HCT116 (cell line): ENCODE measurements around the gene SIRT7. TPM values are rescaled to one million over a fixed set of nuclear protein-coding genes. Genes with fewer than 3 reads are reported as not detected.

Source experiments
- ATAC-seq: fragments of 200-7000 bp; cut with Tn5 transposase; 2 replicates; pipeline ENCODE4 v1.9.1; 2020; ENCODE audit warnings: mild to moderate bottlenecking, moderate library complexity
- BruUV-seq: library from RNA; stranded (reverse); fragments of 400-500 nt; replicated peaks from 2 replicates; lab custom pipeline; 2021; lab: Mats Ljungman, UMichigan
- CTCF ChIA-PET: fragments of 300-600 bp; sonication (Branson Sonifier 250); formaldehyde crosslinking; loops from one replicate; lab custom pipeline; 2021; ENCODE audit warnings: antibody characterized with exemption; lab: Charles Lee
- POLR2A ChIA-PET: fragments of 300-600, 350-600 bp; sonication (Branson Sonifier 250); formaldehyde crosslinking; loops from one replicate; lab custom pipeline; 2021; ENCODE audit warnings: antibody characterized with exemption; lab: Charles Lee
- RAD21 ChIA-PET, 2 experiments: fragments of 300-600 bp; sonication (Branson Sonifier 250); formaldehyde crosslinking; loops; one replicate each; lab custom pipeline; 2023; ENCODE audit warnings: low total read pairs in 2 of 2; ENCODE audit not compliant: uncharacterized antibody in 2 of 2, unreplicated experiment in 2 of 2, low non-redundant PET in 1 of 2; lab: Charles Lee
- DNase-seq: peaks from one replicate; pipeline ENCODE4 v3.0.0-alpha.2; 2010; ENCODE audit warnings: low read depth, low spot score
- H2AFZ ChIP-seq: fragments of 200-600 bp; shearing (Covaris generic), sonication (generic); 2 replicates; pipeline ENCODE4 v1.6.1; 2017; ENCODE audit warnings: low read depth, mixed run types, mixed read lengths, antibody characterized with exemption, low read length; ENCODE audit not compliant: poor library complexity, severe bottlenecking
- H3K27ac ChIP-seq: 2 replicates; pipeline ENCODE4 v1.5.1; 2012; ENCODE audit warnings: low read depth, low read length
- H3K27me3 ChIP-seq: fragments of 200-600 bp; sonication (generic); 2 replicates; pipeline ENCODE4 v1.6.1; 2016; ENCODE audit warnings: mixed run types, low read length, mixed read lengths; ENCODE audit not compliant: insufficient read depth
- H3K36me3 ChIP-seq, 2 experiments: fragments of 200-500 bp in 1 of 2; fragments of 200-600 bp in 1 of 2; sonication (Bioruptor generic) in 1 of 2; sonication (generic) in 1 of 2; 2 replicates each; pipeline versions ENCODE4 v1.5.1 to v1.6.1; 2014 to 2016; ENCODE audit warnings: low read length in 2 of 2, inconsistent platforms in 1 of 2, mixed read lengths in 1 of 2, mixed run types in 1 of 2; ENCODE audit not compliant: insufficient read depth in 2 of 2, control insufficient read depth in 1 of 2
- H3K4me1 ChIP-seq, 2 experiments: fragments of 200-600 bp in 1 of 2; sonication (generic) in 1 of 2; 2 replicates each; pipeline versions ENCODE4 v1.5.1 to v1.6.1; 2012 to 2017; ENCODE audit warnings: low read length in 2 of 2, inconsistent platforms in 1 of 2, mild to moderate bottlenecking in 1 of 2, mixed read lengths in 1 of 2, mixed run types in 1 of 2, moderate library complexity in 1 of 2; ENCODE audit not compliant: insufficient read depth in 2 of 2, control insufficient read depth in 1 of 2
- H3K4me2 ChIP-seq: fragments of 200-600 bp; sonication (generic); 2 replicates; pipeline ENCODE4 v1.6.1; 2017; ENCODE audit warnings: mixed run types, low read length, mixed read lengths
- H3K4me3 ChIP-seq, 2 experiments: fragments of 200-600 bp in 1 of 2; sonication (generic) in 1 of 2; replicated peaks in 1 of 2; 2 replicates each; pipeline ENCODE4 v1.5.1; 2011 to 2016; ENCODE audit warnings: low read length in 2 of 2, control low read depth in 1 of 2, low read depth in 1 of 2, mild to moderate bottlenecking in 1 of 2, mixed read lengths in 1 of 2, mixed run types in 1 of 2
- H3K79me2 ChIP-seq: fragments of 200-600 bp; sonication (generic); 2 replicates; pipeline ENCODE4 v1.6.1; 2017; ENCODE audit warnings: mild to moderate bottlenecking, mixed run types, low read length, moderate library complexity, mixed read lengths; ENCODE audit not compliant: insufficient read depth
- H3K9ac ChIP-seq: fragments of 200-600 bp; sonication (generic); 2 replicates; pipeline ENCODE4 v1.6.1; 2016; ENCODE audit warnings: low read length, mixed read lengths
- H3K9me2 ChIP-seq: fragments of 200-600 bp; sonication (generic), shearing (Covaris generic); 2 replicates; pipeline ENCODE4 v1.6.1; 2017; ENCODE audit warnings: mixed run types, mild to moderate bottlenecking, moderate library complexity; ENCODE audit not compliant: insufficient read depth
- H3K9me3 ChIP-seq, 2 experiments: fragments of 200-500 bp in 1 of 2; fragments of 200-600 bp in 1 of 2; sonication (Bioruptor generic) in 1 of 2; sonication (generic) in 1 of 2; 2 replicates each; pipeline ENCODE4 v1.6.1; 2014 to 2017; ENCODE audit warnings: low read length in 2 of 2, mixed read lengths in 2 of 2, inconsistent platforms in 1 of 2, low read depth in 1 of 2, mild to moderate bottlenecking in 1 of 2, mixed run types in 1 of 2, moderate library complexity in 1 of 2; ENCODE audit not compliant: control insufficient read depth in 1 of 2, insufficient read depth in 1 of 2
- H4K20me1 ChIP-seq: fragments of 200-600 bp; sonication (generic), shearing (Covaris generic); 2 replicates; pipeline ENCODE4 v1.6.1; 2017; ENCODE audit warnings: mixed run types, mild to moderate bottlenecking, moderate library complexity; ENCODE audit not compliant: insufficient read depth
- EZH2 ChIP-seq: fragments of 200-600 bp; sonication (generic); IDR thresholded peaks from 2 replicates; pipeline ENCODE4 v1.6.1; 2017; ENCODE audit warnings: antibody characterized with exemption, mixed run types
- RAD21 ChIP-seq: IDR thresholded peaks from 2 replicates; pipeline ENCODE4 v1.6.1; 2012; ENCODE audit warnings: low read depth, mild to moderate bottlenecking
- SIN3A ChIP-seq: IDR thresholded peaks from 2 replicates; pipeline ENCODE4 v1.6.1; 2012; ENCODE audit warnings: low read depth
- SRF ChIP-seq: IDR thresholded peaks from 2 replicates; pipeline ENCODE4 v1.6.1; 2012; ENCODE audit warnings: low read depth
- YY1 ChIP-seq: IDR thresholded peaks from 2 replicates; pipeline ENCODE4 v1.6.1; 2011; ENCODE audit warnings: low read length, low read depth, moderate library complexity, mild to moderate bottlenecking; ENCODE audit not compliant: insufficient replicate concordance; ENCODE audit errors: extremely low read depth
- ZFX ChIP-seq: fragments of 450-650 bp; IDR thresholded peaks from 2 replicates; pipeline ENCODE4 v1.6.1; 2017
- ZNF274 ChIP-seq: fragments of 200-500 bp; sonication (Bioruptor generic); IDR thresholded peaks from 2 replicates; pipeline ENCODE4 v1.6.1; 2014; ENCODE audit warnings: mild to moderate bottlenecking, low read depth, low read length, inconsistent platforms
- intact Hi-C: fragments of 100-400 bp; cut with micrococcal nuclease; formaldehyde crosslinking; loops from 2 replicates; pipeline ENCODE4 v1.10.0; 2022
- total RNA-seq: library from RNA; stranded (reverse); gene quantifications from one replicate; pipeline ENCODE4 v1.2.1, GENCODE V29; 2021; ENCODE audit not compliant: unreplicated experiment
- TF ChIP-seq, protein P1 (sequence below), 3 experiments: fragments of 200-600 bp in 1 of 3; sonication (generic) in 1 of 3; IDR thresholded peaks in 2 of 3; conservative IDR thresholded peaks in 1 of 3; 2 replicates each; pipeline ENCODE4 v1.5.1; 2012 to 2017; ENCODE audit warnings: low read depth in 2 of 3, low read length in 2 of 3, antibody characterized with exemption in 1 of 3, borderline replicate concordance in 1 of 3, control low read depth in 1 of 3, mild to moderate bottlenecking in 1 of 3, mixed read lengths in 1 of 3, mixed run types in 1 of 3, moderate library complexity in 1 of 3; ENCODE audit not compliant: insufficient read depth in 1 of 3
- TF ChIP-seq, protein P2 (sequence below): IDR thresholded peaks from 2 replicates; pipeline ENCODE4 v1.6.1; 2012; ENCODE audit warnings: low read depth
- TF ChIP-seq, protein P3 (sequence below): IDR thresholded peaks from 2 replicates; pipeline ENCODE4 v1.6.1; 2012

Gene SIRT7
- total RNA-seq, 1 experiment from 2014 or later: 62.6 TPM

DNA sequence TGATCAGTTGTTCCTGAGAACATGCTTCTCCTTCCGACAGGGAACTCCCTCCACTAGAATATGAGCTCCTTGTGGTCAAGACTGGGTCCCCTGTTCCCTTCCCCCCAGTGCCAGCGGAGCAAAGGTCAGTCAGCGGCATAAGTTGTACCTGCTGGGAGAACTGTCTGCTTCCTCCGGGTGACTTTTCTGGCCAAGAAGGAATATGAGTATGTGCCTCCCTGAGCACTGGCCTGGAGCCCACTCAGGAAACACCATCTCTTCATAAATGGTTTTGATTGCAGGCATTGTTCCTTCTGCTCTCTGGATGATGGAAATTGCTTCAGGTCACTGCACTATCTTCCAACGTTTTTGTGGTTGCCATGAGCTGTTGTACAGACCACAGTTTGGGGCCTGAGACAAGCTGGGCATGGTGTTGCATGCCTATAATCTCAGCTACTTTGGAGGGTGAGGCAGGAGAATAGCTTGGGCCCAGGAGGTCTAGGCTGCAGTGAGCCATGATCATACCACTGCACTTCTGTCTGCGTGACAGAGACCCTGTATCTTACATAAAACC, 54.8 kb downstream of the SIRT7 start:
- peak overlapping the region; percentile 42 for H3K27ac ChIP-seq
- no peaks in the 10 kb centered on the region for H3K27me3 ChIP-seq
- no peak for ATAC-seq
- no peak for DNase-seq
- peaks cover 17 to 37% of the 10 kb centered on the region in 2 experiments; a peak in 3 of 4 replicates for H3K36me3 ChIP-seq
- intact Hi-C loops: no loop called here
- no TSS peak for BruUV-seq
- H3K4me3 ChIP-seq: no peak overlapping the region
- peaks cover 39 to 75% of the 10 kb centered on the region in 2 experiments for H3K4me1 ChIP-seq
- no peaks in the 10 kb centered on the region for H3K9me2 ChIP-seq
- peak overlapping the region; percentile 92; the same call in 1 of the 2 replicates for H3K4me2 ChIP-seq
- H3K9ac ChIP-seq: peak overlapping the region; percentile 99; the same call in 1 of the 2 replicates
- H2AFZ ChIP-seq: no peak overlapping the region
- CTCF ChIA-PET: no interaction called here
- TF ChIP-seq, protein P1, sequence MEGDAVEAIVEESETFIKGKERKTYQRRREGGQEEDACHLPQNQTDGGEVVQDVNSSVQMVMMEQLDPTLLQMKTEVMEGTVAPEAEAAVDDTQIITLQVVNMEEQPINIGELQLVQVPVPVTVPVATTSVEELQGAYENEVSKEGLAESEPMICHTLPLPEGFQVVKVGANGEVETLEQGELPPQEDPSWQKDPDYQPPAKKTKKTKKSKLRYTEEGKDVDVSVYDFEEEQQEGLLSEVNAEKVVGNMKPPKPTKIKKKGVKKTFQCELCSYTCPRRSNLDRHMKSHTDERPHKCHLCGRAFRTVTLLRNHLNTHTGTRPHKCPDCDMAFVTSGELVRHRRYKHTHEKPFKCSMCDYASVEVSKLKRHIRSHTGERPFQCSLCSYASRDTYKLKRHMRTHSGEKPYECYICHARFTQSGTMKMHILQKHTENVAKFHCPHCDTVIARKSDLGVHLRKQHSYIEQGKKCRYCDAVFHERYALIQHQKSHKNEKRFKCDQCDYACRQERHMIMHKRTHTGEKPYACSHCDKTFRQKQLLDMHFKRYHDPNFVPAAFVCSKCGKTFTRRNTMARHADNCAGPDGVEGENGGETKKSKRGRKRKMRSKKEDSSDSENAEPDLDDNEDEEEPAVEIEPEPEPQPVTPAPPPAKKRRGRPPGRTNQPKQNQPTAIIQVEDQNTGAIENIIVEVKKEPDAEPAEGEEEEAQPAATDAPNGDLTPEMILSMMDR (IDR thresholded peaks at IDR 0.05 in 2 of 3, conservative IDR thresholded peaks at IDR 0.05 in 1 of 3; ENCODE audit: borderline replicate concordance in 1 of 3, insufficient read depth in 1 of 3, low read depth in 2 of 3, low read length in 2 of 3): no peak
- no peak for TF ChIP-seq ZNF274
- TF ChIP-seq, protein P2, sequence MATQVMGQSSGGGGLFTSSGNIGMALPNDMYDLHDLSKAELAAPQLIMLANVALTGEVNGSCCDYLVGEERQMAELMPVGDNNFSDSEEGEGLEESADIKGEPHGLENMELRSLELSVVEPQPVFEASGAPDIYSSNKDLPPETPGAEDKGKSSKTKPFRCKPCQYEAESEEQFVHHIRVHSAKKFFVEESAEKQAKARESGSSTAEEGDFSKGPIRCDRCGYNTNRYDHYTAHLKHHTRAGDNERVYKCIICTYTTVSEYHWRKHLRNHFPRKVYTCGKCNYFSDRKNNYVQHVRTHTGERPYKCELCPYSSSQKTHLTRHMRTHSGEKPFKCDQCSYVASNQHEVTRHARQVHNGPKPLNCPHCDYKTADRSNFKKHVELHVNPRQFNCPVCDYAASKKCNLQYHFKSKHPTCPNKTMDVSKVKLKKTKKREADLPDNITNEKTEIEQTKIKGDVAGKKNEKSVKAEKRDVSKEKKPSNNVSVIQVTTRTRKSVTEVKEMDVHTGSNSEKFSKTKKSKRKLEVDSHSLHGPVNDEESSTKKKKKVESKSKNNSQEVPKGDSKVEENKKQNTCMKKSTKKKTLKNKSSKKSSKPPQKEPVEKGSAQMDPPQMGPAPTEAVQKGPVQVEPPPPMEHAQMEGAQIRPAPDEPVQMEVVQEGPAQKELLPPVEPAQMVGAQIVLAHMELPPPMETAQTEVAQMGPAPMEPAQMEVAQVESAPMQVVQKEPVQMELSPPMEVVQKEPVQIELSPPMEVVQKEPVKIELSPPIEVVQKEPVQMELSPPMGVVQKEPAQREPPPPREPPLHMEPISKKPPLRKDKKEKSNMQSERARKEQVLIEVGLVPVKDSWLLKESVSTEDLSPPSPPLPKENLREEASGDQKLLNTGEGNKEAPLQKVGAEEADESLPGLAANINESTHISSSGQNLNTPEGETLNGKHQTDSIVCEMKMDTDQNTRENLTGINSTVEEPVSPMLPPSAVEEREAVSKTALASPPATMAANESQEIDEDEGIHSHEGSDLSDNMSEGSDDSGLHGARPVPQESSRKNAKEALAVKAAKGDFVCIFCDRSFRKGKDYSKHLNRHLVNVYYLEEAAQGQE: no peak
- no peak for TF ChIP-seq YY1
- TF ChIP-seq, protein P3, sequence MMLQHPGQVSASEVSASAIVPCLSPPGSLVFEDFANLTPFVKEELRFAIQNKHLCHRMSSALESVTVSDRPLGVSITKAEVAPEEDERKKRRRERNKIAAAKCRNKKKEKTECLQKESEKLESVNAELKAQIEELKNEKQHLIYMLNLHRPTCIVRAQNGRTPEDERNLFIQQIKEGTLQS: no peak
- TF ChIP-seq SRF: no peak
- no peak for TF ChIP-seq RAD21
- TF ChIP-seq EZH2: no peak
- no peak for TF ChIP-seq SIN3A
- TF ChIP-seq ZFX: no peak
- RAD21 ChIA-PET: no interaction called here
- H3K79me2 ChIP-seq: peaks cover 71% of the 10 kb centered on the region
- H4K20me1 ChIP-seq: peaks cover 7% of the 10 kb centered on the region; the same call in 1 of the 2 replicates
- no peaks in the 10 kb centered on the region for H3K9me3 ChIP-seq
- POLR2A ChIA-PET: interaction anchor here (1.0 kb wide), 1 partner anchor 8 kb away, joined by 3 read pairs; no protein-coding TSS in a partner anchor

Other genes with a start within 250 kb of the SIRT7 start
- 47.5 TPM for gene ARL16, start 234.4 kb downstream of the SIRT7 start, total RNA-seq
- gene HGS, start 234.2 kb downstream of the SIRT7 start, total RNA-seq: 231 TPM
- 260 TPM for gene MRPL12, start 214.8 kb downstream of the SIRT7 start, total RNA-seq
- 70.8 TPM for gene SLC25A10, start 205.9 kb downstream of the SIRT7 start, total RNA-seq
- gene GCGR, start 114.0 kb downstream of the SIRT7 start, total RNA-seq: not detected
- gene MCRIP1, start 84.9 kb downstream of the SIRT7 start, total RNA-seq: 59.2 TPM
- gene PPP1R27, start 83.1 kb downstream of the SIRT7 start, total RNA-seq: not detected
- gene P4HB, start 57.6 kb downstream of the SIRT7 start, total RNA-seq: 1,043 TPM
- gene ARHGDIA, start 46.8 kb downstream of the SIRT7 start, total RNA-seq: 554 TPM
- 280 TPM for gene ALYREF, start 26.6 kb downstream of the SIRT7 start, total RNA-seq
- 208 TPM for gene ANAPC11, start 26.5 kb downstream of the SIRT7 start, total RNA-seq
- gene NPB, start 15.9 kb downstream of the SIRT7 start, total RNA-seq: 1.2 TPM
- 51.5 TPM for gene PCYT2, start 6.8 kb downstream of the SIRT7 start, total RNA-seq
- 46.8 TPM for gene MAFG, start 9.6 kb upstream of the SIRT7 start, total RNA-seq
- gene PYCR1, start 19.1 kb upstream of the SIRT7 start, total RNA-seq: 396 TPM
- gene MYADML2, start 29.1 kb upstream of the SIRT7 start, total RNA-seq: not detected
- gene NOTUM, start 43.0 kb upstream of the SIRT7 start, total RNA-seq: 12.5 TPM
- 51.0 TPM for gene ASPSCR1, start 59.5 kb upstream of the SIRT7 start, total RNA-seq
- 184 TPM for gene CENPX, start 104.7 kb upstream of the SIRT7 start, total RNA-seq
- gene LRRC45, start 105.1 kb upstream of the SIRT7 start, total RNA-seq: 40.1 TPM
- 120 TPM for gene RAC3, start 113.5 kb upstream of the SIRT7 start, total RNA-seq
- 306 TPM for gene DCXR, start 119.5 kb upstream of the SIRT7 start, total RNA-seq
- 52.0 TPM for gene RFNG, start 133.6 kb upstream of the SIRT7 start, total RNA-seq
- gene GPS1, start 133.7 kb upstream of the SIRT7 start, total RNA-seq: 205 TPM
- 176 TPM for gene DUS1L, start 147.6 kb upstream of the SIRT7 start, total RNA-seq
- gene FASN, start 180.1 kb upstream of the SIRT7 start, total RNA-seq: 754 TPM